Left renal cortex interstitium (tissue), 4 donors: ENCODE results near the gene PSMA7. TPM values are rescaled to one million over a fixed set of nuclear protein-coding genes. Genes with fewer than 3 reads are reported as not detected.

Source experiments
- DNase-seq, 4 donors: peaks; one replicate each; pipeline ENCODE4 v3.0.0-alpha.2; 2013; ENCODE audit warnings: low read depth in 4 of 4, low spot score in 2 of 4, missing footprints in 1 of 4
- polyA plus RNA-seq, 4 donors: library from polyadenylated mRNA; unstranded; fragments of 120-200 nt; gene quantifications; one replicate each; pipeline ENCODE4 v1.2.1, GENCODE V29; 2013; ENCODE audit not compliant: insufficient read length in 4 of 4

Gene PSMA7
- polyA plus RNA-seq, 4 donors, result 182 to 221 (median 190) TPM

- no peak for DNase-seq
Observed at GRCh38 chr20:62139636-62140035, 3.6 kb downstream of the PSMA7 start.

GRCh38 chr20:62138912-62139311 is 4.3 kb downstream of the PSMA7 start:
- no peak for DNase-seq

- DNase-seq, result no peak
Observed at GRCh38 chr20:62138204-62138543, 5.0 kb downstream of the PSMA7 start.

GRCh38 chr20:62137478-62138203 is 5.6 kb downstream of the PSMA7 start:
- no peak for DNase-seq

- DNase-seq, result no peak
Observed at GRCh38 chr20:62137092-62137384, 6.2 kb downstream of the PSMA7 start.

- DNase-seq, result no peak
Observed at GRCh38 chr20:62136283-62137091, 6.7 kb downstream of the PSMA7 start.

GRCh38 chr20:62135573-62136266 is 7.5 kb downstream of the PSMA7 start:
- DNase-seq, result no peak

GRCh38 chr20:62134735-62135231 is 8.4 kb downstream of the PSMA7 start:
- no peak for DNase-seq

- DNase-seq, result no peak
Observed at GRCh38 chr20:62133864-62134263, 9.3 kb downstream of the PSMA7 start.

- no peak for DNase-seq
Observed at GRCh38 chr20:62133051-62133845, 9.9 kb downstream of the PSMA7 start.

GRCh38 chr20:62132421-62132820 is 10.8 kb downstream of the PSMA7 start:
- DNase-seq, result no peak

- DNase-seq, result no peak
Observed at GRCh38 chr20:62131560-62132320, 11.5 kb downstream of the PSMA7 start.

GRCh38 chr20:62129731-62130531 is 13.3 kb downstream of the PSMA7 start:
- no peak for DNase-seq

GRCh38 chr20:62128502-62128901 is 14.7 kb downstream of the PSMA7 start:
- no peak for DNase-seq

GRCh38 chr20:62127799-62128198 is 15.4 kb downstream of the PSMA7 start:
- DNase-seq, result no peak

GRCh38 chr20:62126141-62126540 is 17.1 kb downstream of the PSMA7 start:
- no peak for DNase-seq

GRCh38 chr20:62123450-62124118 is 19.6 kb downstream of the PSMA7 start:
- DNase-seq, result no peak

GRCh38 chr20:62122654-62123449 is 20.3 kb downstream of the PSMA7 start:
- DNase-seq, result no peak
